Mesothelial cell of epicardium (in vitro differentiated cells): ENCODE measurements around the gene PDE2A. TPM values are rescaled to one million over a fixed set of nuclear protein-coding genes. Genes with fewer than 3 reads are reported as not detected.

Experiments used
- DNase-seq, 2 experiments: peaks; one replicate each; pipeline ENCODE4 v3.0.0; 2021; ENCODE audit warnings: low spot score in 2 of 2; ENCODE audit not compliant: unreplicated experiment in 2 of 2
- H3K27ac Mint-ChIP-seq: 2 replicates; pipeline ENCODE4 v1.8.0; 2021; ENCODE audit warnings: mixed read lengths
- H3K27me3 Mint-ChIP-seq: 2 replicates; pipeline ENCODE4 v1.8.0; 2021; ENCODE audit warnings: low read depth, mixed read lengths
- H3K36me3 Mint-ChIP-seq: 2 replicates; pipeline ENCODE4 v1.8.0; 2021; ENCODE audit warnings: mixed read lengths
- H3K4me1 Mint-ChIP-seq: 2 replicates; pipeline ENCODE4 v1.8.0; 2021; ENCODE audit warnings: mixed read lengths
- H3K4me3 Mint-ChIP-seq: 2 replicates; pipeline ENCODE4 v1.8.0; 2021; ENCODE audit warnings: mild to moderate bottlenecking, moderate library complexity, mixed read lengths
- H3K9me3 Mint-ChIP-seq: 2 replicates; pipeline ENCODE4 v1.8.0; 2021; ENCODE audit warnings: mixed read lengths
- total RNA-seq: library from RNA; stranded (reverse); gene quantifications from 3 replicates; pipeline ENCODE4 v1.2.1, GENCODE V29; 2021
- TF ChIP-seq, protein P1 (sequence below): fragments of 200-600 bp; sonication (generic); IDR thresholded peaks from one replicate; pipeline ENCODE4 v1.5.0; 2021; ENCODE audit warnings: antibody characterized with exemption; ENCODE audit not compliant: unreplicated experiment

Gene PDE2A
- total RNA-seq, 1 donor from 2014 or later: 1.1 TPM

DNA sequence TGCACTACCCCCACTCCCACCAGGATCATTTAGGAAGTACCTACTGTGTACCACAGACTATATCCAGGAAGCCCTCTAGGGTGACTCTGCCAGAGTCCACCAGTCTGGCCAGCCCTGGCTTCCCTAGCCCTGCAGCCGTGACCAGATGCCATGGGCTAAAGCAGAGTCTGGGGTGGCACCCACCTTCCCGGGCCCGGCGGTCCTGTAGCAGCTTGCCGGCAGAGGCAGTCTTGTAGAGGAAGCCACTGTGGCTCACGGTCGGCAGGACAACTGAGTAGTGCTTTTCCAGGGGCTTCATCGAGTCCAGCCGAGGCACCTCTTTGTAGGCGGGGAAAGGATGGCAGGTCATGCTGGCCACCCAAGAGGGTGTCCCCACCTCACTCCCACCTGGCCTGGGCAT lies 27.2 kb upstream of the PDE2A start:
- no peaks in the 10 kb centered on the region for H3K9me3 Mint-ChIP-seq
- peaks cover 31% of the 10 kb centered on the region for H3K4me1 Mint-ChIP-seq
- DNase-seq: no peak
- H3K36me3 Mint-ChIP-seq: peaks cover 32% of the 10 kb centered on the region
- H3K27ac Mint-ChIP-seq: no peak overlapping the region
- TF ChIP-seq, protein P1, sequence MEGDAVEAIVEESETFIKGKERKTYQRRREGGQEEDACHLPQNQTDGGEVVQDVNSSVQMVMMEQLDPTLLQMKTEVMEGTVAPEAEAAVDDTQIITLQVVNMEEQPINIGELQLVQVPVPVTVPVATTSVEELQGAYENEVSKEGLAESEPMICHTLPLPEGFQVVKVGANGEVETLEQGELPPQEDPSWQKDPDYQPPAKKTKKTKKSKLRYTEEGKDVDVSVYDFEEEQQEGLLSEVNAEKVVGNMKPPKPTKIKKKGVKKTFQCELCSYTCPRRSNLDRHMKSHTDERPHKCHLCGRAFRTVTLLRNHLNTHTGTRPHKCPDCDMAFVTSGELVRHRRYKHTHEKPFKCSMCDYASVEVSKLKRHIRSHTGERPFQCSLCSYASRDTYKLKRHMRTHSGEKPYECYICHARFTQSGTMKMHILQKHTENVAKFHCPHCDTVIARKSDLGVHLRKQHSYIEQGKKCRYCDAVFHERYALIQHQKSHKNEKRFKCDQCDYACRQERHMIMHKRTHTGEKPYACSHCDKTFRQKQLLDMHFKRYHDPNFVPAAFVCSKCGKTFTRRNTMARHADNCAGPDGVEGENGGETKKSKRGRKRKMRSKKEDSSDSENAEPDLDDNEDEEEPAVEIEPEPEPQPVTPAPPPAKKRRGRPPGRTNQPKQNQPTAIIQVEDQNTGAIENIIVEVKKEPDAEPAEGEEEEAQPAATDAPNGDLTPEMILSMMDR: no peak
- no peaks in the 10 kb centered on the region for H3K27me3 Mint-ChIP-seq
- H3K4me3 Mint-ChIP-seq: no peak overlapping the region

- no peaks in the 10 kb centered on the region for H3K9me3 Mint-ChIP-seq
- no peaks in the 10 kb centered on the region for H3K27me3 Mint-ChIP-seq
- no peak overlapping the region for H3K27ac Mint-ChIP-seq
- peaks cover 32% of the 10 kb centered on the region for H3K36me3 Mint-ChIP-seq
- H3K4me3 Mint-ChIP-seq: no peak overlapping the region
- H3K4me1 Mint-ChIP-seq: peaks cover 22% of the 10 kb centered on the region
- DNase-seq: no peak
- TF ChIP-seq, protein P1: no peak
Measured at GRCh38 chr11:72700146-72700545, 25.9 kb upstream of the PDE2A start.

DNA sequence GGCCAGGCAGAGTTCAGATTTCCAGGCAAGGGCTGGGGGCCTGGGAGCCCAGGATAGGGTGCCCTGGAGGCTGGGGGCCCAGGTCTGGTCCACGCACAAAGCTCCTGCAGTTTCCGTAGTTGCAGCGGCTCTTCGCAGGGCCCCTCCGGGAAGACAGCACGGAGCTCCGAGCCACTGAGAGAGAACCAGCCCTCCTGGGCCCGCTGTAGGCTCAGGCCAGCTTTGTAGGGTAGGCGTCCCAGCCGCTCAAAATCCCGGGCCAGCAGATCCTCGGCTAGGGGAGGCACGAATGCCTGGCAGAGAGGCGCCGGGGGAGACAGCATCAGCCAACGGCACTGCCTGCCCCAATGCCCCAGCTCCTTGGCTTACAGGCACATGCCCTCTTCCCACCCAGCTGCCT lies 23.6 kb upstream of the PDE2A start:
- no peaks in the 10 kb centered on the region for H3K9me3 Mint-ChIP-seq
- DNase-seq: no peak
- no peaks in the 10 kb centered on the region for H3K27me3 Mint-ChIP-seq
- no peak overlapping the region for H3K27ac Mint-ChIP-seq
- TF ChIP-seq, protein P1: no peak
- H3K4me3 Mint-ChIP-seq: no peak overlapping the region
- H3K36me3 Mint-ChIP-seq: peaks cover 42% of the 10 kb centered on the region
- H3K4me1 Mint-ChIP-seq: peaks cover 8% of the 10 kb centered on the region

- H3K27ac Mint-ChIP-seq: no peak overlapping the region
- peaks cover under 1% of the 10 kb centered on the region for H3K4me1 Mint-ChIP-seq
- TF ChIP-seq, protein P1: no peak
- no peak for DNase-seq
- peaks cover 45% of the 10 kb centered on the region for H3K36me3 Mint-ChIP-seq
- H3K9me3 Mint-ChIP-seq: no peaks in the 10 kb centered on the region
- no peaks in the 10 kb centered on the region for H3K27me3 Mint-ChIP-seq
- H3K4me3 Mint-ChIP-seq: no peak overlapping the region
Measured at GRCh38 chr11:72696866-72697700, 22.9 kb upstream of the PDE2A start.

DNA sequence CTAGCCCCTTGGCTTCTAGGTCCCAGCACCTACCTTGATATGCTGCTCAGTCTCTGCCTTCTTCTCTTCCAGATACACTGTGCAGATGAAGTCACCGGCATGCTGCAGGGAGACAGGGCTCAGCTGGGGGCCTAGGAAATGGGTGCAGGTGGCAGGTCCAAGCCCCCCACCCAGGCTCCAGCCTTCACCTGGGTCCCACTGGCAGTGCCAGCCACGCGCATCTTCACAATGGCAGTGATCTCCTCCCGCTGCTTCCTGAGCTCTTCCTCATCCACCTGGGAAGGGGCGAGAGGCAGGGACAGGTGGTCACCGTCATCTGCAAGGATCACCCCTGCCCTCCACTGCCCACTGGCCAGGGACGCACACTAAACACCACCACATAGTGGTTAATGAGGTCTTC lies 21.1 kb upstream of the PDE2A start:
- DNase-seq: no peak
- Mint-ChIP-seq H3K4me1 (no peaks in the 10 kb centered on the region), H3K9me3 (no peaks in the 10 kb centered on the region), H3K4me3 (no peak overlapping the region), H3K36me3 (peaks cover 41% of the 10 kb centered on the region), H3K27me3 (no peaks in the 10 kb centered on the region), H3K27ac (no peak overlapping the region)
- TF ChIP-seq, protein P1: no peak
